NK-92 (cell line): Measurements from ENCODE around the gene RPS6KA4.

ENCODE experiments used
- DNase-seq: peaks from one replicate; lab custom pipeline; 2025; ENCODE audit not compliant: unreplicated experiment; lab: John Stamatoyannopoulos, UW

RPS6KA4 gene

GRCh38 chr11:64364435-64364834 lies 5.5 kb downstream of the RPS6KA4 start:
- DNase-seq, result no peak

GRCh38 chr11:64364911-64365310 lies 5.9 kb downstream of the RPS6KA4 start:
- DNase-seq, result no peak

- DNase-seq, result no peak
Observed at GRCh38 chr11:64366751-64367150, 7.8 kb downstream of the RPS6KA4 start.

GRCh38 chr11:64367931-64368672 lies 9.1 kb downstream of the RPS6KA4 start:
- DNase-seq, result no peak

GRCh38 chr11:64368673-64369074 lies 9.7 kb downstream of the RPS6KA4 start:
- no peak for DNase-seq

- DNase-seq, result no peak
Observed at GRCh38 chr11:64369440-64370421, 10.8 kb downstream of the RPS6KA4 start.

- no peak for DNase-seq
Observed at GRCh38 chr11:64371201-64371600, 12.2 kb downstream of the RPS6KA4 start.

GRCh38 chr11:64372021-64372420 lies 13.1 kb downstream of the RPS6KA4 start:
- no peak for DNase-seq

GRCh38 chr11:64372802-64373597 lies 14.0 kb downstream of the RPS6KA4 start:
- no peak for DNase-seq

- DNase-seq, result no peak
Observed at GRCh38 chr11:64373598-64373974, 14.6 kb downstream of the RPS6KA4 start.

GRCh38 chr11:64376071-64376470 lies 17.1 kb downstream of the RPS6KA4 start:
- no peak for DNase-seq

- no peak for DNase-seq
Observed at GRCh38 chr11:64378335-64378880, 19.4 kb downstream of the RPS6KA4 start.

- DNase-seq, result no peak
Observed at GRCh38 chr11:64379160-64379559, 20.2 kb downstream of the RPS6KA4 start.

GRCh38 chr11:64379817-64380709 lies 21.1 kb downstream of the RPS6KA4 start:
- no peak for DNase-seq

GRCh38 chr11:64381350-64381749 lies 22.4 kb downstream of the RPS6KA4 start:
- DNase-seq, result no peak

- DNase-seq, result no peak
Observed at GRCh38 chr11:64382047-64382446, 23.1 kb downstream of the RPS6KA4 start.

- DNase-seq, result no peak
Observed at GRCh38 chr11:64382586-64382985, 23.6 kb downstream of the RPS6KA4 start.

GRCh38 chr11:64383580-64383979 lies 24.6 kb downstream of the RPS6KA4 start:
- no peak for DNase-seq

- DNase-seq, result no peak
Observed at GRCh38 chr11:64384028-64384737, 25.2 kb downstream of the RPS6KA4 start.
